Activated naive CD4-positive, alpha-beta T cell treated with anti-CD3 and anti-CD28 coated beads for 36 hours (primary cell): Measurements from ENCODE around the gene HES2. TPM values are rescaled to one million over a fixed set of nuclear protein-coding genes. Genes with fewer than 3 reads are reported as not detected.

Source experiments
- CTCF ChIA-PET: fragments of 350-600 bp; sonication (Branson Sonifier 250); formaldehyde crosslinking; loops from one replicate; lab custom pipeline; 2021; ENCODE audit warnings: antibody characterized with exemption; lab: Charles Lee
- DNase-seq: peaks from one replicate; pipeline ENCODE4 v3.0.0-alpha.2; 2020
- H3K27ac Mint-ChIP-seq: one replicate; pipeline ENCODE4 v1.8.0; 2021; ENCODE audit warnings: mild to moderate bottlenecking, mixed read lengths
- H3K27me3 Mint-ChIP-seq: one replicate; pipeline ENCODE4 v1.8.0; 2021; ENCODE audit warnings: low read depth, mixed read lengths
- H3K36me3 Mint-ChIP-seq: one replicate; pipeline ENCODE4 v1.8.0; 2021; ENCODE audit warnings: low read depth, mixed read lengths
- H3K4me1 Mint-ChIP-seq: one replicate; pipeline ENCODE4 v1.8.0; 2021; ENCODE audit warnings: low read depth, mixed read lengths
- H3K4me3 Mint-ChIP-seq: one replicate; pipeline ENCODE4 v1.8.0; 2021; ENCODE audit warnings: mild to moderate bottlenecking, moderate library complexity, mixed read lengths
- H3K9me3 Mint-ChIP-seq: one replicate; pipeline ENCODE4 v1.8.0; 2021; ENCODE audit warnings: mixed read lengths
- intact Hi-C: fragments of 100-400 bp; cut with micrococcal nuclease; formaldehyde crosslinking; loops from one replicate; pipeline ENCODE4 v1.15.1; 2023
- total RNA-seq, 2 experiments: library from RNA; stranded (reverse); gene quantifications; one replicate each; pipeline ENCODE4 v1.2.3, GENCODE V29; 2021

The HES2 gene
- total RNA-seq, 2 experiments from 2014 or later: 0.14 to 0.74 TPM

DNA sequence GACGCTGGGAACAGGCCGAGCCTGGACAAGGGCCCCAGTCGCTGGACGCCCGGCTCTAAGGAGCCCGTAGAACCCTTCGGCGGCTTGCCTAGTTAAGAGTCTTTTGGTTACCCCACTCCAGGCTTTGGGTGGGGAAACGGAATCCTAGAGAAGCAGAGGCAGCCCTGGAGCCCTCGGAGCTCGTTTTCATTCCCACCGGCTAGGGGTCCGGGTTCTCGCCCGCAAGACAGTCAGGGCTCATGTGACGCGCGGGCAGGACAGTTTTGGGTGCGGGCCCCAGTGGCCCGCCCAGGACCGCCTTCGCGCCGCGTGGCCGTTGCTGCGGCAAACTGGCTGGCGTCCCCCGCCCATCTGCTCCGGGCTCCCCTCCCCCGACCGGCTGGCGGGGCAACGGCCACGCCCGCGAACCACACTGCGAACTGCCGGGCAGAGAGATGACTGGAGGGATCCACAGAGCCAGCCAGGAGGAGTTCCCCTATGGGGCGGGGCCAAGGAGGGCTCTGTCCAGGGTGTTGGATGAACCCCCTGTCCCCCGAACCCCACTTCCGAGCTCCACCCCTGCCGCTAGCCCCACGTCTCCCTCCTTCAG lies 829 bp upstream of the HES2 start:
- peaks cover 11% of the 10 kb centered on the region for H3K4me1 Mint-ChIP-seq
- CTCF ChIA-PET: interaction anchor here (0.6 to 1.7 kb wide), 6 partner anchors 10 to 627 kb away, joined by 3 to 12 read pairs (median 4); no protein-coding TSS in a partner anchor
- H3K27me3 Mint-ChIP-seq: peaks cover 63% of the 10 kb centered on the region
- no peaks in the 10 kb centered on the region for H3K9me3 Mint-ChIP-seq
- H3K4me3 Mint-ChIP-seq: no peak overlapping the region
- no peaks in the 10 kb centered on the region for H3K36me3 Mint-ChIP-seq
- H3K27ac Mint-ChIP-seq: no peak overlapping the region
- no peak for DNase-seq
- intact Hi-C loops: no loop called here

DNA sequence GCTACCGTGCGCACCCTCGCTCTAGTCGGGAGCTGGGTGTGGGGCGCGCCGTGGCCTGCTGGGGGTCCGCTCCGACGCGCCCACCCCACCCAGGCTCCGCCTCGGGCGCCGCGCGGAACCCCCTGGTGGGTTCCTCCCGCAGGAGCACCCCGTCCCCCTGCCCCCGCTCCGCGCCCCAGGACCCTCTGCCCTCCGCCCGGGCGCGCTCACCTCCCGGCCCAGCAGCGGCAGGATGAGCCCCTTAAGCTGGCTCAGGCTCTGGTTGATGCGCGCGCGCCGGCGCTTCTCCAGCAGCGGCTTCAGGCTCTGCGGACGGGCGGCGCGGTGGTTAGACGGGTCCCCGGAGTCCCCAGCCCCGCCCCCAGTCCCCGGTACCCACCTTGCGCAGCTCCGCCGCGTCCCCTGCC lies 319 bp downstream of the HES2 start:
- H3K36me3 Mint-ChIP-seq: no peaks in the 10 kb centered on the region
- H3K4me1 Mint-ChIP-seq: peaks cover 20% of the 10 kb centered on the region
- intact Hi-C loops: no loop called here
- no peak for DNase-seq
- CTCF ChIA-PET: interaction anchor here (1.1 kb wide), 1 partner anchor 70 kb away, joined by 4 read pairs; no protein-coding TSS in a partner anchor
- H3K9me3 Mint-ChIP-seq: no peaks in the 10 kb centered on the region
- H3K27me3 Mint-ChIP-seq: peaks cover 72% of the 10 kb centered on the region
- peak overlapping the region; percentile 21 for H3K4me3 Mint-ChIP-seq
- H3K27ac Mint-ChIP-seq: no peak overlapping the region

DNA sequence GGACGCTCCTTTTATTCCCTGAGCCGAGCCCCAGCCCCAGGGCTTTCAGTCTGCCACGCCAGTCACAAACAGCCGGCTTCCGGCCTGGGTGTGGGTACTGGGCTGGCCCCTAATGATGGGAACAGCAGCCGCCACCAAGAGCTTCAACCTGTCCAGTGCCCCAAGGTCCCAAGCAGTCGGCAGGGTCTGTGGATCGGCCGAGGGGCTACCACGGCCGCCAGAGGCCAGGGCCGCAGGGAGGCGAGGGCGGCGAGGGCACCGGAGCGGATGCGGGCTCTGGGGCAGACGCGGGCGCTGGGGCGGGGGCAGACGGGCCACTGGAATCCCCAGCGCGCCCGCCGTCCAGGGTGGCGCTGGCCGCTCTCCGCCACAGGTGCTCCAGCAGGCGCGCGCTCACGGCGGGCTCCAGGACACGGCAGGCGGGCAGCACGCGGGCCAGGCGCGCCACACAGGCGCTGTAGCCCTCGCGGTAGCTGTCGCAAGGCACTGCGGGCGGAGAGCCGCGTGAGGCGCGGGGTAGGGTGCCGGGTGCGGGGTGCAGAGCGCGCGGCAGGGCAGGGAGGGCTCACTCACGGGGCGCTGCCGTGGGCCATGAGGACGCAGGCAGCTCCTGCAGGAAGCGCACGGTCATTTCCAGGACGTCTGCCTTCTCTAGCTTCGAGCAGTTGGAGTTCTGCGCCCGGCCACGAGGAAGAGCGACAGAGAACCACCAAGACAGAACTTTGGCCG lies 887 bp downstream of the HES2 start:
- CTCF ChIA-PET: no interaction called here
- H3K9me3 Mint-ChIP-seq: no peaks in the 10 kb centered on the region
- peak overlapping the region; percentile 21 for H3K4me3 Mint-ChIP-seq
- no peak overlapping the region for H3K27ac Mint-ChIP-seq
- no peaks in the 10 kb centered on the region for H3K36me3 Mint-ChIP-seq
- intact Hi-C loops: no loop called here
- H3K27me3 Mint-ChIP-seq: peaks cover 69% of the 10 kb centered on the region
- H3K4me1 Mint-ChIP-seq: peaks cover 18% of the 10 kb centered on the region
- no peak for DNase-seq

DNA sequence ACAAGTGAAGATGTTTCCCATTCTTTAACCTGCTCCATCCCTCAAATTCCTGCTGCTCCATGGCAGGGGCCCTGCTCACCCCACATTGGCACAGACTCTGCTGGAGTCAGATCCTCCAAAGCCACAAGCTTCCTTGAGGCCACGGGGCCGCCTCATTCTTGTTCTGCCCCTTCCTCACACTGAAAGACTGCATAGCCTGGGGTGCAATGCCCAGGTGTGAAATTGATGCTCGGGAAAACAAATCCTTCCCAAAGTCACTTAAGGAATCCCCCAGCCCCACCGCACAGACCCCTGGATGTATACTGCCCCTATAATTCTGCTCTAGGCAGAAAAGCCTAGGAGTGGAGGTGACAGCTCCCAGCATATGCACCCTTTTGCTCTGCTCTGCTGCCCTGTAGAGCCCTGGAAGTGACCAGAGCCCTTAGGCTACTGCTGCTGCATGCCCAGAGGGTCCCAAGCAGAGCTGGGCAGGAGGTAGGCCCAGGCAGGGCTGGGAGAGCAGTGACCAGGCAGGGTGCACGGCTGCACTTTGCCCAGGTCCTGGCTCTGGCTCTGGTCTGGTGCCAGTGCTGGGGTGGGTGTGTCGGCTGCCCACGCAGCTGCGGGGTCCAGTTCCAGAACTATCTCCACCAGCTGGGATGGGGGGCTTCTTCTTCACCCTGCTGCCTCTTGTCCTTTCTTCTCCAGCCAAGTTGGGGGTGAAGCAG lies 1.6 kb downstream of the HES2 start:
- Mint-ChIP-seq H3K36me3 (no peaks in the 10 kb centered on the region), H3K4me1 (peaks cover 16% of the 10 kb centered on the region), H3K27ac (peak overlapping the region; percentile 13), H3K9me3 (no peaks in the 10 kb centered on the region), H3K4me3 (no peak overlapping the region), H3K27me3 (peaks cover 66% of the 10 kb centered on the region)
- intact Hi-C loops: no loop called here
- no peak for DNase-seq
- CTCF ChIA-PET: no interaction called here

DNA sequence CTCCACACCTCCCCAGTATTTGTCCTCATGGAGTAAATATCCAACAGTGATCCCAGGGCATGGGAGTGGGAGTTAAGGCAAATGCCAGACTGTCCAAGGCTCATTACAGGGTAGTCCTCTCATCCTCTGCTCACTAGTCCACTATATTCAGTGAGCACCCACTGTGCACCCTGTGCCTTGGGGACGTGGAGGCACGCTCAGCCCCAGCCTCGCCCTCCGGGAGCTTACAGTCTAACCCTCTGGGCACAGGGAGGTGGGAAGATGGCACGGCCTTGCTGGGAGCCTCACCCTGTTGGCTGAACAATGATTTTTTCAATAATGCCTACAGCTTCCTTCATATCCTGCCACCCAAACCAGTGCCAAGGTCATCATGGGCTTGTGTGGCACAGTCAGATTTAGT lies 2.8 kb downstream of the HES2 start:
- Mint-ChIP-seq H3K4me1 (peaks cover 16% of the 10 kb centered on the region), H3K36me3 (no peaks in the 10 kb centered on the region), H3K4me3 (no peak overlapping the region), H3K9me3 (no peaks in the 10 kb centered on the region), H3K27ac (no peak overlapping the region), H3K27me3 (peaks cover 65% of the 10 kb centered on the region)
- no peak for DNase-seq
- intact Hi-C loops: no loop called here
- CTCF ChIA-PET: no interaction called here

DNA sequence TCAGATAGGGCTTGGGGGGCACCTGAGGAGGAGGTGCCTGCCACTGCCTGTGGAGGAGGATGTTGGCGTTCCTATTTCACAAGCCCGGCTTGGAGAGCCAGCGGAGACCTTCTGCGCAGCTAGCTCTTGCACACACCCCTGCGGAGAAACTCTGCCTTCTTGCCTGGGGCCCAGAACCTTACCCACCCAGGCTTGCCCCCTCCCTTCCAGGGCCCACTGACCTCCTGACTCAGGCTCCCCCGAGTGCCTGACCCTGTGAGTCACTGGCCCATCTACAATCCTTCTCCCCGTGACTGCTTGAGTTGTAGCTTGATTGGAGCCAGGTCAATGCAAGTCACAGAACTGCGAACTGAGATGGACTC lies 3.4 kb downstream of the HES2 start:
- Mint-ChIP-seq H3K4me1 (peaks cover 16% of the 10 kb centered on the region), H3K9me3 (no peaks in the 10 kb centered on the region), H3K27me3 (peaks cover 61% of the 10 kb centered on the region), H3K36me3 (no peaks in the 10 kb centered on the region), H3K27ac (no peak overlapping the region), H3K4me3 (no peak overlapping the region)
- DNase-seq: no peak
- CTCF ChIA-PET: no interaction called here
- intact Hi-C loops: no loop called here

DNA sequence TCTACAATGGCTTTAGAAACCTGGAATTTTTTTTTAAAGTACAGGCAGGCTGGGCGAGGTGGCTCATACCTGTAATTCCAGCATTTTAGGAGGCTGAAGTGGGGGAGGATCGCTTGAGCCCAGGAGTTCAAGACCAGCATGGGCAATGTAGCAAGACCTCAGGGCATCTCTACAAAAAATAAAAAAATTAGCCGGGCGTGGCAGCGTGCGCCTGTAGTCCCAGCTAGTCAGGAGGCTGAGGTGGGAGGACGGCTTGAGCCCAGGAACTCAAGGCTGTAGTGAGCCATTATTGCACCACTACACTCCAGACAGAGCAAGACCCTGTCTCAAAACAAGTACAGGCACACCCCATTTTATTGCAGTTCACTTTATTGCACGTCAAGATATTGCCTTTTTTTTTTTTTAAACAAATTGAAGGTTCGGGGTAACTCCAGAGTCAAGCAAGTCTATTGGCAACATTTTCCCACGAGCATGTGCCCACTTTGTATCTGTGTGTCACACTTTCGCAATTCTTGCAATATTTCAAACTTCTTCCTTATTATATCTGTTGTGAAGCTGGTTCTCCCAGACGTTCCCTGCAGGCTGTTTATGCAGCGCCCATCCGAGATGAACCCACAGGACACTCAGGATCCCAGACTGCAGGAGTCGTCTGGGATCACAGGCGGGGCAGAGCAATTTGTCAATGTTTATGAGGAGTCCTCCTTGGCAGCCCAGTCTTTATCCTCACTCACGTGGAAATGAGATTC lies 4.7 kb downstream of the HES2 start:
- DNase-seq: no peak
- Mint-ChIP-seq H3K4me1 (peaks cover 16% of the 10 kb centered on the region), H3K36me3 (no peaks in the 10 kb centered on the region), H3K27me3 (peaks cover 54% of the 10 kb centered on the region), H3K27ac (peak overlapping the region; percentile 81), H3K9me3 (no peaks in the 10 kb centered on the region), H3K4me3 (no peak overlapping the region)
- CTCF ChIA-PET: interaction anchor here (0.6 to 2.2 kb wide), 10 partner anchors 8 to 209 kb away, joined by 3 to 13 read pairs (median 4); no protein-coding TSS in a partner anchor
- intact Hi-C loops: no loop called here

DNA sequence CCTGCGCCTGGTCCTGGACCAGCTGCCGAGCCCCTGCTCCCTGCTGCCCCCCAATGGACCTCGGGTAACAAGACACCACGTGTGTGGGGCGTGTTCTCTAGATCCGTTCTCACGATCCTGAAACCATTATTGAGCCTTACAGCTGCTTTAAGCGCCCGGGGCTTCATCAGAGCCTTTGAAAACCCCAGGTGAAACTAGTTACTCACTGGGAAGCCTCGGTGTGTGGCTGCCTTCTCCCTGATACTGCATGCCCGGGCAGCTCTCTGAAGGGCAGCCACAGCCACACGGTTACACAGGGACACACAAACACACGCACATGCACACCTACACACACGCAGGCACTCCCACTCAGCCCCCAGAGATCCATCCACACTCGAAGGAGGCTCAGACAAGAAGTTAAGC lies 5.3 kb downstream of the HES2 start:
- CTCF ChIA-PET: interaction anchor here (0.6 to 2.2 kb wide), 9 partner anchors 9 to 208 kb away, joined by 3 to 13 read pairs (median 4); no protein-coding TSS in a partner anchor
- H3K9me3 Mint-ChIP-seq: no peaks in the 10 kb centered on the region
- H3K27ac Mint-ChIP-seq: peak overlapping the region; percentile 81
- peaks cover 16% of the 10 kb centered on the region for H3K4me1 Mint-ChIP-seq
- H3K36me3 Mint-ChIP-seq: no peaks in the 10 kb centered on the region
- no peak overlapping the region for H3K4me3 Mint-ChIP-seq
- H3K27me3 Mint-ChIP-seq: peaks cover 53% of the 10 kb centered on the region
- DNase-seq: peak; percentile 77
- intact Hi-C loops: no loop called here

DNA sequence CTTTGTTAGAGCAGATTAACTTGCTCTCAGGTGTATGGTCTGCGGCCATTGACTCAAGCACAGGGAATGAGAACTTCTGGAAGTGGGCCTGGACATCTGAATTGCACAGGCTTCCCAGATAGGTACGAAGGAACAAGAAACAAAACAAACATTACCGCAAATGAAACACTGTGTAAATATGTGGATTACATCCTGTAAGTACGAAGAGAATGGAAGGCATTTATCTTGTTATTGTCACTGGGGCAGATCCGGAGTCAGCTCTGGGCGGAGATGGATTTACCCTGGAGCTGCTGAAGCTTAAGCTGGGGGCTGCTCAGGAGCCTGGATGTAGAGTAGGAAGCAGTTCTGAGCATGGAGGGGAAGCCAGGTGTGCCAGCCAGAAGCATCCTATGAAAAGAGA lies 6.8 kb downstream of the HES2 start:
- intact Hi-C loops: no loop called here
- H3K27me3 Mint-ChIP-seq: peaks cover 42% of the 10 kb centered on the region
- peaks cover 14% of the 10 kb centered on the region for H3K4me1 Mint-ChIP-seq
- no peaks in the 10 kb centered on the region for H3K36me3 Mint-ChIP-seq
- no peak for DNase-seq
- no peak overlapping the region for H3K27ac Mint-ChIP-seq
- CTCF ChIA-PET: interaction anchor here (0.7 to 1.5 kb wide), 3 partner anchors 8 to 79 kb away, joined by 3 to 4 read pairs (median 3); no protein-coding TSS in a partner anchor
- no peak overlapping the region for H3K4me3 Mint-ChIP-seq
- no peaks in the 10 kb centered on the region for H3K9me3 Mint-ChIP-seq

DNA sequence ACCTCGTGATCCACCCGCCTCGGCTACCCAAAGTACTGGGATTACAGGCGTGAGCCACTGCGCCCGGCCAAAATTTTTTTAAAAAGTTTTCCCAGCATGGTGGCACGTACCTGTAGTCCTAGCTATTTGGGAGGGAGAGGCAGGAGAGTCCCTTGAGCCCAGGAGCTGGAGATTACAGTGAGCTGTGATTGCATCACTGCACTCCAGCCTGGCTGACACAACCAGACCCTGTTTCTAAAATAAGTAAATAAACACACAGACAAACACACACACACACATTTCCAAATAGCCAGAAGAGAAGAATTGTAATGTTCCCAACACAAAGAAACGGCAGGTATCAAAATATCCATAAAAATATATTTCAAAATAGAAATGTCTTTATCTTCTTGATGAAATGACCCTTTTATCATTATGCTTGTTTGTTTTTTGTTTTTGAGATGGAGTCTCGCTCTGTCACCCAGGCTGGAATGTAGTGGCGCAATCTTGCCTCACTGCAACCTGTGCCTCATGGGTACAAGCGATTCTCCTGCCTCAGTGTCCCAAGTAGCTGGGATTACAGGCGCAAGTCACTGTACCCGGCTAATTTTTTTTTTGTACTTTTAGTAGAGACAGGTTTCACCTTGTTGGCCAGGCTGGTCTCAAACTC lies 9.3 kb downstream of the HES2 start:
- intact Hi-C loops: no loop called here
- H3K9me3 Mint-ChIP-seq: no peaks in the 10 kb centered on the region

DNA sequence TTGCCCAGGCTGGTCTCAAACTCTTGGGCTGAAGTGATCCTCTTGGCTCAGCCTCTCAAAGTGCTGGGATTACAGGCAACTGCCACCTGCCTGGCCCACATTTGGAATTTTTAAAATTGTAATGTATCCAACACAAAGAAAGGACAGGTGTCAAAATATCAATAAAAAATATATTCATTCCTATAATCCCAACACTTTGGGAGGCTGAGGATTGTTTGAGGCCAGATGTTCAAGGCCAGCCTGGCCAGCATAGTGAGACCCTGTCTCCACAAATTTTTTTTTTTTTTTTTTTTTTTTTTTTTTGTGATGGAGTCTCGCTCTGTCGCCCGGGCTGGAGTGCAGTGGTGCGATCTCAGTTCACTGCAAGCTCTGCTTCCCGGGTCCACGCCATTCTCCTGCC lies 10.0 kb downstream of the HES2 start:
- CTCF ChIA-PET: interaction anchor here (0.7 to 1.4 kb wide), 2 partner anchors 29 to 62 kb away, joined by 3 read pairs; no protein-coding TSS in a partner anchor
- intact Hi-C loops: no loop called here

More for the DNA sequence above, 9.3 kb downstream of the HES2 start:
- CTCF ChIA-PET: interaction anchor here (0.7 to 1.0 kb wide), 3 partner anchors 13 to 72 kb away, joined by 3 to 4 read pairs (median 3); no protein-coding TSS in a partner anchor
- no peak overlapping the region for H3K4me3 Mint-ChIP-seq
- peaks cover 11% of the 10 kb centered on the region for H3K4me1 Mint-ChIP-seq
- H3K36me3 Mint-ChIP-seq: no peaks in the 10 kb centered on the region
- H3K27me3 Mint-ChIP-seq: peaks cover 21% of the 10 kb centered on the region
- no peak for DNase-seq
- no peak overlapping the region for H3K27ac Mint-ChIP-seq

More for the DNA sequence above, 10.0 kb downstream of the HES2 start:
- Mint-ChIP-seq H3K9me3 (no peaks in the 10 kb centered on the region), H3K27ac (no peak overlapping the region), H3K27me3 (peaks cover 16% of the 10 kb centered on the region), H3K36me3 (no peaks in the 10 kb centered on the region), H3K4me1 (peaks cover 6% of the 10 kb centered on the region), H3K4me3 (no peak overlapping the region)
- no peak for DNase-seq
